Neural cell (in vitro differentiated cells): Measurements from ENCODE around the gene KANSL3. TPM values are rescaled to one million over a fixed set of nuclear protein-coding genes. Genes with fewer than 3 reads are reported as not detected.

Experiments
- H2AFZ ChIP-seq: fragments of 200-600, 300-800 bp; sonication (generic), shearing (Covaris generic); 2 replicates; pipeline ENCODE4 v1.6.0; 2014; ENCODE audit warnings: low read depth, mild to moderate bottlenecking, antibody characterized with exemption, low read length, moderate library complexity
- H3F3A ChIP-seq: fragments of 200-600 bp; shearing (Covaris generic); 2 replicates; pipeline ENCODE4 v1.6.1; 2016; ENCODE audit warnings: mild to moderate bottlenecking, moderate library complexity, mixed read lengths, antibody characterized with exemption, low read length; ENCODE audit not compliant: insufficient read depth, poor library complexity, severe bottlenecking
- H3K27ac ChIP-seq: fragments of 200-600, 300-800 bp; sonication (generic), shearing (Covaris generic); 2 replicates; pipeline ENCODE4 v1.5.1; 2014; ENCODE audit warnings: mild to moderate bottlenecking, low read length, moderate library complexity
- H3K27me3 ChIP-seq: fragments of 300-800, 200-600 bp; sonication (generic), shearing (Covaris generic); 2 replicates; pipeline ENCODE4 v1.6.0; 2014; ENCODE audit warnings: mild to moderate bottlenecking, low read depth, low read length, moderate library complexity; ENCODE audit not compliant: insufficient read depth
- H3K36me3 ChIP-seq: fragments of 300-800, 200-600 bp; sonication (generic), shearing (Covaris generic); 2 replicates; pipeline ENCODE4 v1.5.1; 2014; ENCODE audit warnings: mild to moderate bottlenecking, antibody characterized with exemption, low read length, moderate library complexity; ENCODE audit not compliant: insufficient read depth
- H3K4me2 ChIP-seq: fragments of 300-800, 200-600 bp; sonication (generic), shearing (Covaris generic); 2 replicates; pipeline ENCODE4 v1.6.0; 2014; ENCODE audit warnings: mild to moderate bottlenecking, low read length
- H3K4me3 ChIP-seq: fragments of 300-800, 200-600 bp; sonication (generic), shearing (Covaris generic); 2 replicates; pipeline ENCODE4 v1.5.1; 2014; ENCODE audit warnings: mild to moderate bottlenecking, low read length, moderate library complexity
- H3K79me2 ChIP-seq: fragments of 200-600 bp; shearing (Covaris generic); replicated peaks from 2 replicates; pipeline ENCODE4 v1.6.0; 2014; ENCODE audit warnings: mild to moderate bottlenecking, low read length, moderate library complexity; ENCODE audit not compliant: insufficient read depth
- H3K9ac ChIP-seq: fragments of 300-800, 200-600 bp; sonication (generic), shearing (Covaris generic); 2 replicates; pipeline ENCODE4 v1.6.1; 2016; ENCODE audit warnings: mild to moderate bottlenecking, low read length, mixed read lengths
- H3K9me2 ChIP-seq: fragments of 200-600 bp; shearing (Covaris generic); 2 replicates; pipeline ENCODE4 v1.6.1; 2016; ENCODE audit warnings: mild to moderate bottlenecking, low read length, mixed read lengths; ENCODE audit not compliant: insufficient read depth
- H3K9me3 ChIP-seq: fragments of 200-600, 300-800 bp; sonication (generic), shearing (Covaris generic); 2 replicates; pipeline ENCODE4 v1.6.1; 2016; ENCODE audit warnings: mild to moderate bottlenecking, mixed run types, low read length, moderate library complexity, mixed read lengths
- H4K20me1 ChIP-seq: fragments of 200-600 bp; shearing (Covaris generic); 2 replicates; pipeline ENCODE4 v1.6.1; 2016; ENCODE audit warnings: mild to moderate bottlenecking, mixed run types; ENCODE audit not compliant: insufficient read depth
- CTCF ChIP-seq: fragments of 450-650 bp; IDR thresholded peaks from 2 replicates; pipeline ENCODE4 v1.5.1; 2014; ENCODE audit warnings: antibody characterized with exemption, mild to moderate bottlenecking, moderate library complexity; ENCODE audit not compliant: poor library complexity, severe bottlenecking
- EP300 ChIP-seq: fragments of 450-650 bp; conservative IDR thresholded peaks from 2 replicates; pipeline ENCODE4 v1.6.1; 2014; ENCODE audit warnings: antibody characterized with exemption, mild to moderate bottlenecking, moderate library complexity; ENCODE audit not compliant: poor library complexity, severe bottlenecking
- EZH2 ChIP-seq: fragments of 200-600, 300-800 bp; shearing (Covaris generic), sonication (generic); IDR thresholded peaks from 2 replicates; pipeline ENCODE4 v1.6.1; 2014; ENCODE audit warnings: antibody characterized with exemption, low read length, borderline replicate concordance, mild to moderate bottlenecking; ENCODE audit not compliant: insufficient read depth, poor library complexity, severe bottlenecking
- MXI1 ChIP-seq: fragments of 450-650 bp; conservative IDR thresholded peaks from 2 replicates; pipeline ENCODE4 v1.6.1; 2014; ENCODE audit warnings: antibody characterized with exemption, mild to moderate bottlenecking; ENCODE audit not compliant: poor library complexity, severe bottlenecking
- POLR2AphosphoS5 ChIP-seq: IDR thresholded peaks from 2 replicates; pipeline ENCODE4 v1.6.1; 2012
- RAD21 ChIP-seq: fragments of 450-650 bp; conservative IDR thresholded peaks from 2 replicates; pipeline ENCODE4 v1.6.1; 2014; ENCODE audit warnings: antibody characterized with exemption, mild to moderate bottlenecking, moderate library complexity
- REST ChIP-seq: IDR thresholded peaks from 2 replicates; pipeline ENCODE4 v1.6.1; 2012; ENCODE audit warnings: borderline replicate concordance
- SMC3 ChIP-seq: fragments of 450-650 bp; conservative IDR thresholded peaks from 2 replicates; pipeline ENCODE4 v1.6.1; 2014; ENCODE audit warnings: antibody characterized with exemption, mild to moderate bottlenecking, moderate library complexity; ENCODE audit not compliant: poor library complexity
- TAF1 ChIP-seq: IDR thresholded peaks from 2 replicates; pipeline ENCODE4 v1.6.1; 2012; ENCODE audit warnings: low read depth
- polyA plus RNA-seq: library from polyadenylated mRNA; depleted of rRNA; stranded (reverse); fragments of >200 nt; gene quantifications from 2 replicates; pipeline ENCODE4 v1.2.3, GENCODE V29; 2014

The KANSL3 gene
- polyA plus RNA-seq, 1 donor from 2014 or later, result 37.7 TPM

DNA sequence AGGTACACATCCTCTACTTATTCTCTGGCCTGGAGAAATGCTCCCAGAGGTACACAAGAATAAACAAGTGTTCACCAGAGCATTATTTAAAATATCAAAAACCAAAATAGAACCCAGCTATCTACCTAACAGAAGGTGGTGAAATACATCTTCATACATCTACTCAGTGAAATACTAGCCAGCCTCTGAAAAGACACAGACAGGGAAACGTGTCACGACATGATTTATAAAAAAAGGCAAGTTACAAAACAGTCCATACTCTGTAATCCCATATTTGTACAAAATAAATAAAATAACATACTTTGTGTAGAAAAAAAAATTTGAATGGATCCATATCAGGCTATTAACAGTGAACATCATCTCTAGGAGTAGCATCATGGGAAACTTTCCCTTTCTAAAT lies 38.2 kb downstream of the KANSL3 start:
- Histone ChIP-seq H3K36me3 (peaks cover 19% of the 10 kb centered on the region), H3K27ac (no peak overlapping the region), H3K27me3 (no peaks in the 10 kb centered on the region), H3K4me3 (no peak overlapping the region), H3K9ac (no peak overlapping the region), H3K9me3 (no peaks in the 10 kb centered on the region), H3F3A (no peaks in the 10 kb centered on the region), H3K4me2 (no peak overlapping the region), H3K79me2 (no peaks in the 10 kb centered on the region), H4K20me1 (no peaks in the 10 kb centered on the region), H2AFZ (no peak overlapping the region), H3K9me2 (no peaks in the 10 kb centered on the region)
- TF ChIP-seq CTCF (no peak), POLR2AphosphoS5 (no peak), REST (no peak), SMC3 (no peak), MXI1 (no peak), EP300 (no peak), TAF1 (no peak)

- Histone ChIP-seq H3K36me3 (peaks cover 10% of the 10 kb centered on the region), H3K9me3 (no peaks in the 10 kb centered on the region), H3K9ac (no peak overlapping the region), H3F3A (no peaks in the 10 kb centered on the region), H3K27me3 (no peaks in the 10 kb centered on the region), H3K79me2 (no peaks in the 10 kb centered on the region), H3K4me3 (no peak overlapping the region), H3K27ac (no peak overlapping the region), H3K4me2 (no peak overlapping the region), H4K20me1 (no peaks in the 10 kb centered on the region), H2AFZ (no peak overlapping the region), H3K9me2 (no peaks in the 10 kb centered on the region)
- TF ChIP-seq MXI1, result no peak
- no peak for TF ChIP-seq EZH2
- no peak for TF ChIP-seq SMC3
- TF ChIP-seq EP300, result no peak
- no peak for TF ChIP-seq TAF1
- no peak for TF ChIP-seq POLR2AphosphoS5
- no peak for TF ChIP-seq REST
- no peak for TF ChIP-seq RAD21
- no peak for TF ChIP-seq CTCF
These were observed 41.5 kb downstream of the KANSL3 start for GRCh38 chr2:96596596-96596995.
